Epidermal melanocyte (primary cell): ENCODE results near the gene TADA2A.

Experiments used
- DNase-seq: peaks from one replicate; pipeline ENCODE4 v3.0.0; 2011; ENCODE audit warnings: low spot score; ENCODE audit not compliant: insufficient read length

TADA2A gene

DNA sequence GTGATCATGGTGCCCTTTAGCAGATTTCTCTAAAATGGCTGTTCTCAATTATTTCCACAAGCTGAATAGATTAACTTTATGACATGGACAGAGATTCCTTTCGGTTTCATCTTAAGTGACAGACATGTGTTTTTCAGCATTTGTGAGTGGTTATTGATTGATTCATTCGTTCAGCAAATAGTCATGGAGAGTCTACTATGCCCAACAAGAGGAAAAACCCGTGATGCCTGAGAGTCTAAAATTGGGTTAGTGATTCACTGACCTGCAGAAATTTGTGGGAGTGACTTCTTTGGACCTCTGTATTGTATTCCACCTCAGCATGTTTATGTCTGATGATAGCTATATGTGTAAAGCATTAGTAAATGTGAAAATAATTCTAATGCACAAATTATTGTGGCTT, 55.0 kb downstream of the TADA2A start:
- no peak for DNase-seq

DNA sequence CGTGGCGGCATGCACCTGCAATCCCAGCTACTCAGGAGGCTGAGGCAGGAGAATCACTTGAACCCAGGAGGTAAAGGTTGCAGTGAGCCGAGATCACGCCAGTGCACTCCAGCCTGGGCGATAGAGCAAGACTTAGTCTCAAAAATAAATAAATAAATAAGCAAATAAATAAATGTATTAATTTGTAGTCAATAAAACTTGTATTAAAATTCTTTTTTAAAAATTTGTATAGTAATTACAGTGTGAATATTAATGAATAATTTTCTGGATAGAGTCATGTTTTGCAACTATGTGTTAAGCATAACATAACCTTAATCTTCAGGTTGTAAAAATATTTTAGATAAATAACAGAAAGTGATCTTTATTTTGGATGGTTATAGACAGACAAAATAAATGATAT, 55.8 kb downstream of the TADA2A start:
- no peak for DNase-seq

DNA sequence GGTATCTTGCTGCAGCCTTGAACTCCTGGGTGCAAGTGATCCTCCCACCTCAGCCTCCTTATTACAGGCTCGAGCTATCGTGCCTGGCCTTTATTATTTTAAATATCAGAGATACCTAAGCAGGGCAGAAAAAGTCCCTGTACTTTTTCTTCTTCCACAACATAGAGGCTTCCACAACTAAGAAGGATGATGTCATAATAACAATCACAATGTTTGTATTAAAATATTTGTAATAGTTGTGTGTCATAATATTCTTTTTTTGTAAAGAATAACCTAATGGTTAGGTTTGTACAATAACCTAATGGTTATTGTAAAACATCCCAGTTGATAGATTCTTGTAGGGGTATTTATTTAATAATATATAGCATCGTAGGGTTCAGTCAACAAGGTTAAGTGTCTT, 56.4 kb downstream of the TADA2A start:
- no peak for DNase-seq

DNA sequence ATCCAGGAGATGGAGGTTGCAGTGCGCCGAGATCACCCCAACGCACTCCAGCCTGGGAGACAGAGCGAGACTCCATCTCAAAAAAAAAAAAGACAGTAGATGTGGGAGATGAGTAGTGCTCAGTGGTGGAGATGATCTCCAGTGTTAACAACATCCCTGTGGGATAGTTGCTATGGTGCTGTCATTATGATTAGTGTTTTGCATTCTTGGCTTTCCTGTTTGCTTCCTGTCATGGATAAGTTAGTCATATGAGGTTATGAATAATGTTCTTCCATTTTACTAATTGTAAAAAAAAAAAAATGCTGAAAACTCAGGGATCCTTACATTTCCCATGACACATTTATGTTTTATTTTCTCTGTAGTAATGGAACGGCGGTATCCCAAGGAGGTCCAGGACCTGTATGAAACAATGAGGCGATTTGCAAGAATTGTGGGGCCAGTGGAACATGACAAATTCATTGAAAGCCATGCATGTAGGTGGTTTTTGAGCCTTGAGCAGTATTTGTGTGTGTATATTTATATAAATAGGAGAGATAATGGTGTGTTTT, 58.5 kb downstream of the TADA2A start:
- DNase-seq = no peak

DNA sequence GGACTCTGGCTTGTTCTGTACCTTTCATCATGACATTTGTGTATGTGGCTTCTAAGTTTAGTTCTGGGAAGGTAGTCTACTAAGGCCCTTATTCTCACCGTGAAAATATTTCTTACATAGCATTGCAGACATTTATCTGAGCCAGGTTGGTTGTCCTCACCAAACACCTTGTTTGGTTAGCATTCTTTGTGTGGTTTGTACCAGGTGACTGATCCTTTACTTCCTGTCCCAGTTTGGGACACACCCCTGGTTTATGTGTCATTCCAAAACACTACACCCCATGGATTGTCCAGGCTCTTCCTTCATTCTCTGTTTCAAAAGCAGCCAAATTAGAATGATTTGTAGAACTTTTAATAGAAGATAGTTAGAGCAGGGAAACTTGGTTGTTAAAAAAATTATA, 59.8 kb downstream of the TADA2A start:
- DNase-seq = no peak

DNA sequence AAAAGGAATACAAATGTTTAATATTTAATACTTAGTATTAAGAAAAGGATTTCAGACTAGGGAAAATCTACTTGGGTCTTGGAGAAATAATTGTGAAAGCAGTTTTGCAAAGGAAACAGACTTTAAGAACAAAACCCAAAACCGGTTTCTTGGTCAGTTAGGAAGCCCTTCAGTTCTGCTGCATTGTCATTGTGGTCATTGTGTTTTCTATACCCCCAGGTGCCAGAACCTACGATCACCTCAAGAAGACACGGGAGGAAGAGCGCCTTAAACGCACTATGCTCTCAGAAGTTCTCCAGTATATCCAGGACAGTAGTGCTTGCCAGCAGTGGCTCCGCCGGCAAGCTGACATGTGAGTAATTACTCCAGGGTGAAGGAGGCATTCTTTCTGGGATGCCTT, 63.5 kb downstream of the TADA2A start:
- no peak for DNase-seq

DNA sequence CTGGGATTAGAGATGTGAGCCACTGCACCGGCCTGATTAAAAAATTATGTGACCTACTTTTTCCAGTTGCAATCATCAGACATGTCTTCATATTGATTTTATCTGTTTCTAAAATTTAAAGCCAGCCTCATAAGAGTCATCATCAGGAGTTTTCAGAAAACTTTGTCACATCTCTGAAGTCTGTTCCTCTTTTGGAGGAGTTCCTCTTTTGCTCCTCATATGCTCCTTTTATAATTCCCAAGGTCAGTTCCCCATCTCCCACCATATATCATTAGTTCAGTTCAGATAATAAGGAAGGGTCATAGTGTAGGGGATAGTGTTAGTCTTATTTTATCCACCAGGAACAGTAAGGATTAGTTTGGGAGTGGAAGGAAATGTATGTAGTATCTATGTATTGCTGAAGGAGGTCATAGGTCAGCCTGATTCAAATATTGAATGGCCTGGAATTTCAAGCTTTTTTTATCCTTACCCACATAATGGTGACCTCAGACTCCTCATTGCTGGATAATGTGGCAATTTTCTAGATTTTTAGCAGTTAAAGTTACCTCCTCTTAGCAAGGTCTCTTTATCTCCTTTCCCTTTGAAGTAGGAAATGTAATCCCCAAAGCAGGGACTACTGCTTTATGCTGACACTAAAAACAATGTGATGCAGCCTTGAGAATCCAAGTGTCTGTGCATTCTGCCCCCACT, 69.2 kb downstream of the TADA2A start:
- no peak for DNase-seq

DNA sequence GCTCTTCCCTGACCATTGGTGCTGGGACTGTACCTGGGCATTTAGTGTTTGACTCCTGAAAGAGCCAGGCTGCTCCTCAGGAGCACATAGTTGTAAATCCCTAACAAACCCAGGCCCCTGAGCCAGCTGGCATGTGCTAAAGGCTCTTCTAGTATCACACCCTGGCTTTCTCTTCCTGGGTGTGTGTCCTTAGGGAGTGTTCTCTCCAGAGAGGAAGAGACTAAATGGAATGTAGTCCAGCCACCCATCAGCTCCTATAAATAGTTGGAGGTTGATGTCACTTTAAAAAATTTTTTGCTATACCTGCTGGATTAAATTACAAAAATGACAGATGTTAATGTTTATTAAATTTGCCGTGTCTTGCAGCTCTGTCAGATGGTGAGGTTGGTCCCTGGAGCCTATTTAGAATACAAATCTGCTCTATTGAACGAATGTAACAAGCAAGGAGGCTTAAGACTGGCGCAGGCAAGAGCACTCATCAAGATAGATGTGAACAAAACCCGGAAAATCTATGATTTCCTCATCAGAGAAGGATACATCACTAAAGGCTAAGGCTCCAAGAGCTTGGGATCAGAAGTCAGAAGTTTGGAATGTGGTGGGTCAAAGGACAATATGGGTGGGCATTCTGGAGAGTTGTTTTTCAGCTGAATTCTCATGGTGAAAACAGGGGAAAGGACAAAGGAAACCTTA, 69.9 kb downstream of the TADA2A start:
- no peak for DNase-seq

DNA sequence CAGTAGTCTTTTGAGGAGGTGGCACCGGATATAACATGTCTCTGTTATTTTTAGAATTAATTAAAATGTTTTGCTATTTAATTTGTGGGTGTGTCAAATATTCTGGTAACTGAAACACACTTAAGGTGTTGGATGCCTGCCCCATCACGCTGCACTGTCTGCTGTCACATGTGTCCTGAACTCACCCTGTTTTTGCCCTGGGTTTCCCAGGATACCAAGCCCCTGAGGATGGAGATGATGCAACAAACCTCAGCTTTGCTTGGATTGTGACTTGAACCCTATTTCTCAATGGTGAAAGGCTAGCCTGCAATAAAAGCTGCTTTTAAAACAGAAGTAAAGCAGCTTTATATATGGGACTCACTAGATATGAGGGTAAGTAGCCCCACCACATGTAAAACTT, 71.5 kb downstream of the TADA2A start:
- DNase-seq = no peak

DNA sequence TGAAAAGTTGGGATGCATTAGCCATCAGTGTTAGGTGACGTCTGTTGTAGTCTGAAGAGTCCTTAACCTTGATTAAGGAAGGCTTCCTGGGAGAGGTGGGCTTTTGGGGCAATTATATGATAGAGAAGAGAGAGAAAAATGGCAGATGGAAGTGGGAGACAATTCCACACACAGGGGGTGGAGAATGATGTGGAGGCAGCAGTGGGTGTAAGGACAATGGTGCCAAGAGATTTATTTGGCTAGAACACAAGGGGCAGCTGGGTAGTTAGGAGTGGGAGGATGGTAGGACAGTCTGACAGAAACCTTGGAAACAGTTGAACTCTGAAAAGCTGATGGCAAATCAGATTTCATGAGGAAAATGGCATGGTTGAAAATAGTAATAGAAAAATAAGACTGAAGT, 72.3 kb downstream of the TADA2A start:
- no peak for DNase-seq

DNA sequence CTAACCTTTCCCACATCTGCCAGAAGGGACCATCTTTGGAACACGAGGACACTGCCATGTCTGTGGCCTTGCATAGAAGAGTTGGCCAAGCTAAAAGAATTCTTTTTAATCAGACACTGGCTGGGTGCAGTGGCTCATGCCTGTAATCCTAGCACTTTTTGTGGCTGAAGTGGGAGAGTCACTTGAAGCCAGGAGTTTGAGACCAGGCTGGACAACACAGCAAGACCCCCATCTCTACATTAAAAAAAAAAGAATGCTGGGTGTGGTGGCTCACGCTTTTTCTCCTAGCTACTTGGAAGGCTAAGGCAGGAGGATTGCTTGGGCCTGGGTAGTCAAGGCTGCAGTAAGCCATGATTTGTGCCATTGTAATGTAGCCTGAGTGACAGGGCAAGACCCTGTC, 73.7 kb downstream of the TADA2A start:
- no peak for DNase-seq

DNA sequence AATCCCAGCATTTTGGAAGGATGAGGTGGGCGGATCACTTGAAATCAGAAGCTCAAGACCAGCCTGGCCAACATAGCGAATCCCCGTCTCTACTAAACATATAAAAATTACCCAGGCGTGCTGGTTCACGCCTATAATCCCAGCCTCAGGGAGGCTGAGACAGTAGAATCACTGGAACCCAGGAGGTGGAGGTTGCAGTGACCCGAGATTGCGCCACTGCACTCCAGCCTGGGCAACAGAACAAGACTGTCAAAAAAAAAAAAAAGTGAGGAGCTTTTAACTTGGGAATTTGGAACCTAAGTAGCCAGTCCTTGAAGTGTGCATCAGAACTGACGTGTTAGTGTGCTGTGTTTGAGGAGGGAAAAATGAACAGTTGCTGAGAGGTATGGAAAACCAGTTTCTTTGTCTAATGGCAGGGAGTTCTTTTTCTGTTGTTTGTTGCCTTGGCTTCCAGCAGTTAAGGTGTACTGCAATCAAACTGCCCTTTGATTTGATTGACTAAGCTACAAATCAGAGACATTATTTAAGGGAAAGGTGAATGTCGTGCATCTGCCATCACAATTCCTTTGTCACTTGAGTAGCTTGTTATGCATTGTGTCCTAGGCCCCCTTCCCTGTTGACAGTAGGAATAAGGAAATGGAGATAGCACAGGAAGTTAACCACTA, 74.4 kb downstream of the TADA2A start:
- no peak for DNase-seq

DNA sequence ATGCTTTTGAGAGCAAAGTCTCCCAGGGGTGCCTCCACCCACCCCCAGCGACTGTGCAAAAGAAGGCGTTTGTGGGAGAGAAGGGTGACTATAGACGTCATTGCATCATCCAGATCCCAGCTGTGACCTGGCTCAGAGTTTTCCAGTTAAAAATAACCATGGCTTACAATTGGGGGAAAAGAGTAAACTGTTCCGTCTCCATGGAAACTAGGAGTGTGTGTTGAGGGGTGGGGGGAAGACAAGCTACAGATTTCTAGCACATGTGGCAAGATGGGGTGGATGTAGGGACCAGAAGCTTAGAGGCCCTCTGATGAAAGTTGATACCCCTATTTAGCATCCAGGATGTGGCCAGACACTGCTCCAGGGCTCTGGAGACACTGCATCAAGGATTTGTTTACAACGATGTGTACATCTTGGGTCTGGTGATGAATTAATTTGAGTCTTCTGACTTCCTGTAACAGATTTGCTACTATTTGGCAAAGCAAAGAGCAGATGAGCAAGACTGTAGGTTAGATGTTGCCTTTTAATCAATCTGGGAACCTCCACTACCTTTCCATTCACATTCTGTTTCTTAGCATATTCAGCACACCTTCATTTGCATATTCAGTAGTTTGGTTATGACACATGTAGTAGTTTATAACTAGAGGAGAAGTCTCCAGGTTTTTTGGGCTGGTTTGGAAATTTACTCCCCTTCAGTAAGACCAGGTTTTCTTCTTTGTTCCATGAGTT, 76.8 kb downstream of the TADA2A start:
- peak; percentile 59 for DNase-seq

DNA sequence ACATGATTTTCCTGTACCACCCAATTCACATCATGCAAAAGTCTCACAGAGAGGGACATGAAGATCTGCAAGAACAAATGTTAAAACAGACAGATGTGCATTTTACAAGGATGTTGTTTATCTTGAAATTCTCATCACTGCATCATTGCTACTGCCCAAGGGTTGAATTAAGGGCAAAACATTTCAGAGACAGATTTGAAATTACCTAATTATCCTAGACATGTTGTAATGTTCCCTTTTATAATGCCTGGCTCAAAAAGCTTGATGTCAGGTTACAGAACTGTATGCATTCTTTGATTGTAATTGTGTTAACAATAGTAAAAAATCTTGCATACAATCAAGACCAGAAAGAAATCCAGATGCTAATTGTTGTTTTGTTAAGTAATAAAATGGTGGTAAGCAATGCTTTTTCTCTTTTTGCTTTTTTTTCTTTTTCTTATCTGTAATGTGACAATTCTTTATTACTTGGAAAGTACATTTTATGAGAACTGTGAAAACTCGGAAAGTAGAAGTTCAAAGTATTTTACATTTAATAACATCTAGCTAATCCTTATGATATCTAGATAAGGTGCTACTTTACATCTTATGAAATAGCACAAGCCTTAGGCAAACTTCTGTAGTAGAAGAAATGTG, 79.4 kb downstream of the TADA2A start:
- DNase-seq = no peak

DNA sequence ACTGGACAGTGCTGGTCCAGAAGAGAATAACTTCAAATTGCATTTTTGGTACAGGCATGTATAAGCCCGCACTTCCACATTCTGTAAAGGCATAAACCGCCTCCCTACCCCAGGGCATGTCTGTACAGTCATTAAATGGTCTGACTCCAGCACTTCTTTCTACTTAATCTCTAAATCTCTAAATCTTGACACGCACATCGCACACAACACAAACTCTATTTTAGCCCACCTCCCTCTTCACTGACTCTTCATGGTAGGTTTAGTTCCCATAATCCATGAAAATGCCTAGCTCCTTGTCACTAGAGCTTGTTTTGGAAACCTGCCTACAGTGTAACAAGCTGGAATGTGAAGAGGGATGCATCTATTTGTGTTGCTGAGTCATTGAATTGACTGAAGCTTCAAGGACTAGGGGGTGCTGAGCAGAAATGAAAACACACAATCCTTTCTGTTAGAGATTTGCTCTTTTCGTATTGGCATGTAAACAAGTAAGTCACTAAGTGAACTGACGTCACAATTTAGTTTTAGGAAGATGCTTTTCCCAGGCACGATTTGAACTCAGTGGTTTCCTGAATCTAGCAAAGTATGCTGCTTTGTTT, 81.4 kb downstream of the TADA2A start:
- DNase-seq = peak; percentile 73

DNA sequence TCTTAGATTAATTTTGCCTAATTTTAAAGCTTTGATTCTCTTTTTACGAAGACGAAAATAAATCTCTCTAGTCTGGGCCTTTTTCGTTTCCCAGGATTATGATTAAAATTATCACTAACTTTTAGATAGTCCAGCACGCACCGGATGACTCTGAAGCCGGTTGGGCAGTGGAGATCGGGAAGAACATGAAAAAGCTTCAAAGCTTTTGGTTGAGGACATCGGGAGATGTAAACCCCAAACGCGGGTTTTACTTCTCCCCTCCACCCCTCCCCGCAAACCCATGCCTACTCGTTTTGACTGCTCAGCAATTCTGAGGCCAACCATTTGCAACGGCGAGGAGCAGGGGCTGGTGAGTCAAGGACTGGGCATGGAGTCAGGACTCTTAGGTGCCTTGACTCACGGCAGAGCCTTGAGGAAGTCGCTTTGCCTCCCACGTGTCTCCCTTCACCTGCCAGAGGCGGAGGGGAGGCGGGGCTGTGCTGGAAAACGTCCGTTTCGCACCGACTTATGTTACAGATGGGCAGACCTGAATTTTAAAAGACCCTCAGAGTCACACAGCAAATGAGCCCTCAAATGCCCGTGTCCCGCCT, 82.0 kb downstream of the TADA2A start:
- no peak for DNase-seq

DNA sequence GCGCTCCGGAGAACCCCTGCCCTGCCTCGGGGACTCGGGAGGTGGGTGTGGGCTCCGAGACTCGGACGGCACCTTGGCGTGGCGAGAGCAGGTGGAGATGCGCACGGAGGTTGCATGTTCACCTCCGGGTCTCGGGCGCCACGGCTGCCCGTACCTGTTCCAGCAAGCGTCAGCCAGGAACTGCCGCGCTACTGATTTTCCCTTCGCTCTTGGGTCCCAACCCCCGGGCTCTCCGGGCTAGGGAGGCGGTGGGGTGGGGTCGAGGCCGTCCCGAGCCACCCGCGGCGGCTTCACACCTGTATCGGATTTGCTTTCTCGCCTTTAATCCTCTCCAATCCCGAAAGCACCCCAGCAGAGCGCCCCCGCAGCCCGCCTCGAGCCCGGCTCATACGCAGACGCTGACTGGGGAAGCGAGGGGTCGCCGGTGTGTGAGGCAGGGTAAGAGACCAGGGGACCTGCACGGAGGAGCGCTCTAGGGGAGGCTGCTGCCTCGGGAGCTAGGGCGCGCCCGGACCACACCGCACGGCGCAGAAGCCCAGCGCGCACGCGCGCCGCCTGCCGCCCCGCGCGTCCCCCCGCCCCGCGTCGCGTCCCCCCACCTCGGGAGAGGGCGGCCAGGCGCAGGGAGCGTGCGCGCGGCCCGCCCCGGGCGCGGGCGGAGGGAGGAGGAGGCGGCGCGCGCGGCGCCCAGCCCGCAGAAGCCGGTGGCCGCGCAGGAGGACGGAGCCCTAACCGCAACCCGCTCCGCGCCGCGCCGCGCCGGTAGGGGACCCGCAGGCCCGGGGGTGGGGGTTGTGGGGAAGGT, 82.7 kb downstream of the TADA2A start, which contains the start of gene DUSP14:
TSS of gene DUSP14 (plus strand) at position 695 of the 805 bp plus-strand sequence. CDS start 22,382 bp downstream, outside the sequence.
- DNase-seq = peak; percentile 74

DNA sequence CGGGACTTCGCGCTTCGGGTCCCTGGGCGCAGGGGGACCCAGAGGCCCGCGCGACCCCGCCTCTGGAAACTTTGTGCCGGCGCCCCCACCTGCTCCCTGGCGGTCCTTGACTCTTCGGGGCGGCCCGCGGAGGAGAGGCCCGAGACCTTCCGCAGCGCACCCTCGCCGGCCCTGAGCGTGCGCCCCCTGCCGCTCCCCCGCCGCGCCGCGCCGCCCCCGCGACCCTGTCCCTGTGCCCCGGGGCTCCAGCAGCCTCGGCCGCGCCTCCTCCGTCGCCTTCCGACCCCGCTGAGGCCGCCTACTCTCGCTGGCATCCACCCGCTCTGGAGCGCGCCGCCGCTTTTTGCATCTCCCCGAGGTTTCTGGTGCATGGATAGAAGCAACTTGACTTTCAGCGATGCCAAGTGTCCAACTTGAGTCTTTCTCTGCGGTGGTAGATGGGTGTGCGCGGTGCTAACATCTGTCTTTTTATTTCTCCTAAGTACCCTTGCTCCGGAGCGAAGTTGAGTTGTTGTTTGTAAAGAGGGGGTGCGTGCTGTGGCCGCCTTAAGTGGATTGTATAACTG, 83.4 kb downstream of the TADA2A start:
- no peak for DNase-seq
